Measurements from ENCODE around the gene LDLRAP1.

- TF ChIP-seq, protein P1, sequence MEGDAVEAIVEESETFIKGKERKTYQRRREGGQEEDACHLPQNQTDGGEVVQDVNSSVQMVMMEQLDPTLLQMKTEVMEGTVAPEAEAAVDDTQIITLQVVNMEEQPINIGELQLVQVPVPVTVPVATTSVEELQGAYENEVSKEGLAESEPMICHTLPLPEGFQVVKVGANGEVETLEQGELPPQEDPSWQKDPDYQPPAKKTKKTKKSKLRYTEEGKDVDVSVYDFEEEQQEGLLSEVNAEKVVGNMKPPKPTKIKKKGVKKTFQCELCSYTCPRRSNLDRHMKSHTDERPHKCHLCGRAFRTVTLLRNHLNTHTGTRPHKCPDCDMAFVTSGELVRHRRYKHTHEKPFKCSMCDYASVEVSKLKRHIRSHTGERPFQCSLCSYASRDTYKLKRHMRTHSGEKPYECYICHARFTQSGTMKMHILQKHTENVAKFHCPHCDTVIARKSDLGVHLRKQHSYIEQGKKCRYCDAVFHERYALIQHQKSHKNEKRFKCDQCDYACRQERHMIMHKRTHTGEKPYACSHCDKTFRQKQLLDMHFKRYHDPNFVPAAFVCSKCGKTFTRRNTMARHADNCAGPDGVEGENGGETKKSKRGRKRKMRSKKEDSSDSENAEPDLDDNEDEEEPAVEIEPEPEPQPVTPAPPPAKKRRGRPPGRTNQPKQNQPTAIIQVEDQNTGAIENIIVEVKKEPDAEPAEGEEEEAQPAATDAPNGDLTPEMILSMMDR (IDR thresholded peaks at IDR 0.05), result no peak
- no peak for TF ChIP-seq POLR2A (IDR thresholded peaks at IDR 0.05)
Measured at GRCh38 chr1:25615563-25616094, 72.2 kb downstream of the LDLRAP1 start.

Data from thyroid gland (tissue), 4 donors.